DND-41 (cell line): ENCODE data around the gene STAT4.

Experiments used
- ATAC-seq: fragments of 200-7000 bp; cut with Tn5 transposase; 3 replicates; pipeline ENCODE4 v1.9.1; 2021; ENCODE audit warnings: low read depth; ENCODE audit not compliant: insufficient read depth
- DNase-seq: peaks from one replicate; pipeline ENCODE4 v3.0.0-alpha.2; 2020
- H2AFZ ChIP-seq: 2 replicates; pipeline ENCODE4 v1.6.0; 2012; ENCODE audit warnings: low read depth, low read length
- H3K27ac ChIP-seq: 2 replicates; pipeline ENCODE4 v1.5.1; 2012; ENCODE audit warnings: low read length, inconsistent platforms
- H3K27me3 ChIP-seq: fragments of 200-600 bp; sonication (generic); 2 replicates; pipeline ENCODE4 v1.6.0; 2012; ENCODE audit warnings: low read length, mild to moderate bottlenecking, inconsistent platforms; ENCODE audit not compliant: insufficient read depth, poor library complexity
- H3K36me3 ChIP-seq: 2 replicates; pipeline ENCODE4 v1.5.1; 2012; ENCODE audit warnings: low read length, inconsistent platforms; ENCODE audit not compliant: insufficient read depth
- H3K4me1 ChIP-seq: 2 replicates; pipeline ENCODE4 v1.5.1; 2012; ENCODE audit warnings: mild to moderate bottlenecking, low read length; ENCODE audit not compliant: insufficient read depth
- H3K4me2 ChIP-seq: 2 replicates; pipeline ENCODE4 v1.6.0; 2012; ENCODE audit warnings: mild to moderate bottlenecking, moderate library complexity, low read length, inconsistent platforms; ENCODE audit not compliant: insufficient read depth
- H3K4me3 ChIP-seq, 2 experiments: fragments of 200-600 bp in 1 of 2; shearing (Covaris generic) in 1 of 2; 2 replicates each; pipeline ENCODE4 v1.5.1; 2012 to 2016; ENCODE audit warnings: inconsistent platforms in 2 of 2, low read length in 2 of 2, mild to moderate bottlenecking in 2 of 2, low read depth in 1 of 2, moderate library complexity in 1 of 2
- H3K79me2 ChIP-seq: 2 replicates; pipeline ENCODE4 v1.6.0; 2012; ENCODE audit warnings: low read length, inconsistent platforms; ENCODE audit not compliant: insufficient read depth
- H3K9ac ChIP-seq: 2 replicates; pipeline ENCODE4 v1.6.0; 2012; ENCODE audit warnings: low read depth, mild to moderate bottlenecking, inconsistent platforms, low read length, moderate library complexity
- H3K9me3 ChIP-seq: 2 replicates; pipeline ENCODE4 v1.5.1; 2012; ENCODE audit warnings: low read length, moderate library complexity, mild to moderate bottlenecking, inconsistent platforms; ENCODE audit not compliant: insufficient read depth, severe bottlenecking
- H4K20me1 ChIP-seq: 2 replicates; pipeline ENCODE4 v1.6.0; 2012; ENCODE audit warnings: low read length; ENCODE audit not compliant: insufficient read depth
- CTCF ChIP-seq: IDR thresholded peaks from 2 replicates; pipeline ENCODE4 v1.5.1; 2012; ENCODE audit warnings: borderline replicate concordance, low read length, moderate library complexity, mild to moderate bottlenecking; ENCODE audit not compliant: poor library complexity, severe bottlenecking; ENCODE audit errors: extremely low read depth
- EZH2 ChIP-seq: IDR thresholded peaks from 3 replicates; pipeline ENCODE4 v1.6.1; 2012; ENCODE audit warnings: borderline replicate concordance, low read depth, mild to moderate bottlenecking, moderate library complexity, low read length, inconsistent platforms; ENCODE audit not compliant: severe bottlenecking

The STAT4 gene

GRCh38 chr2:191169456-191170300 lies 18.9 kb upstream of the STAT4 start:
- H3K4me2 ChIP-seq = no peak overlapping the region
- DNase-seq = no peak

GRCh38 chr2:191167766-191168165 lies 17.0 kb upstream of the STAT4 start:
- Histone ChIP-seq H3K4me3 (no peak overlapping the region), H3K27me3 (no peaks in the 10 kb centered on the region), H3K79me2 (no peaks in the 10 kb centered on the region), H3K9me3 (no peaks in the 10 kb centered on the region), H3K9ac (no peak overlapping the region), H3K4me1 (peaks cover 6% of the 10 kb centered on the region), H3K36me3 (no peaks in the 10 kb centered on the region), H2AFZ (no peak overlapping the region), H3K27ac (no peak overlapping the region), H3K4me2 (no peak overlapping the region), H4K20me1 (no peaks in the 10 kb centered on the region)
- no peak for TF ChIP-seq EZH2
- no peak for TF ChIP-seq CTCF
- DNase-seq (no peak), ATAC-seq (no peak)

More at GRCh38 chr2:191169456-191170300, 18.9 kb upstream of the STAT4 start:
- H3K36me3 ChIP-seq = no peaks in the 10 kb centered on the region
- TF ChIP-seq EZH2 (no peak), CTCF (no peak)
- ATAC-seq = no peak
- no peaks in the 10 kb centered on the region for H4K20me1 ChIP-seq
- no peak overlapping the region for H3K9ac ChIP-seq
- no peak overlapping the region for H3K27ac ChIP-seq
- no peak overlapping the region for H3K4me3 ChIP-seq
- no peaks in the 10 kb centered on the region for H3K79me2 ChIP-seq
- no peak overlapping the region for H2AFZ ChIP-seq
- no peaks in the 10 kb centered on the region for H3K9me3 ChIP-seq
- H3K4me1 ChIP-seq = peaks cover 6% of the 10 kb centered on the region
- H3K27me3 ChIP-seq = no peaks in the 10 kb centered on the region

- ATAC-seq = no peak
- H3K4me2 ChIP-seq = no peak overlapping the region
Observed at GRCh38 chr2:191166756-191167445, 16.1 kb upstream of the STAT4 start.

More at GRCh38 chr2:191166756-191167445, 16.1 kb upstream of the STAT4 start:
- Histone ChIP-seq H3K27me3 (no peaks in the 10 kb centered on the region), H3K79me2 (no peaks in the 10 kb centered on the region), H3K4me3 (no peak overlapping the region), H3K27ac (no peak overlapping the region), H3K36me3 (no peaks in the 10 kb centered on the region), H3K4me1 (peaks cover 6% of the 10 kb centered on the region), H4K20me1 (no peaks in the 10 kb centered on the region), H3K9ac (no peak overlapping the region), H2AFZ (no peak overlapping the region), H3K9me3 (no peaks in the 10 kb centered on the region)
- TF ChIP-seq EZH2 = no peak
- TF ChIP-seq CTCF = no peak
- no peak for DNase-seq
